CD4-positive, CD25-positive, alpha-beta regulatory T cell (primary cell): ENCODE data around the gene EDA. TPM values are rescaled to one million over a fixed set of nuclear protein-coding genes. Genes with fewer than 3 reads are reported as not detected.

Experiments used
- ATAC-seq, 2 donors: fragments of 150-1000 bp; cut with Tn5 transposase; one replicate each; pipeline ENCODE4 v1.10.0; 2021; ENCODE audit warnings: low read depth in 2 of 2, moderate number of reproducible peaks in 2 of 2, moderate library complexity in 1 of 2
- DNase-seq, 3 donors: peaks; one replicate each; pipeline versions ENCODE4 v3.0.0 to v3.0.0-alpha.2; 2012 to 2022; ENCODE audit warnings: mixed read lengths in 1 of 3
- H3K27ac ChIP-seq: one replicate; pipeline ENCODE4 v1.7.0; 2013; ENCODE audit warnings: mild to moderate bottlenecking, low read length; ENCODE audit not compliant: insufficient read depth, poor library complexity, severe bottlenecking
- H3K27me3 ChIP-seq: one replicate; pipeline ENCODE4 v1.7.0; 2013; ENCODE audit warnings: low read length; ENCODE audit not compliant: control insufficient read depth, insufficient read depth
- H3K36me3 ChIP-seq: one replicate; pipeline ENCODE4 v1.7.0; 2013; ENCODE audit warnings: mild to moderate bottlenecking, low read length, moderate library complexity; ENCODE audit not compliant: control insufficient read depth, insufficient read depth
- H3K4me1 ChIP-seq: 2 replicates; pipeline ENCODE4 v1.7.0; 2013; ENCODE audit warnings: mild to moderate bottlenecking, low read length; ENCODE audit not compliant: insufficient read depth, control insufficient read depth, poor library complexity, severe bottlenecking
- H3K4me3 ChIP-seq: one replicate; pipeline ENCODE4 v1.7.0; 2013; ENCODE audit warnings: low read depth, mild to moderate bottlenecking, low read length, moderate library complexity
- H3K9me3 ChIP-seq, 2 experiments: 1 replicate in 1 of 2; 2 replicates in 1 of 2; pipeline ENCODE4 v1.7.0; 2013; ENCODE audit warnings: low read length in 2 of 2, mild to moderate bottlenecking in 1 of 2, moderate library complexity in 1 of 2; ENCODE audit not compliant: control insufficient read depth in 2 of 2
- H3K27ac Mint-ChIP-seq, 3 donors: one replicate each; pipeline ENCODE4 v1.8.0; 2020 to 2022; ENCODE audit warnings: mild to moderate bottlenecking in 3 of 3, mixed read lengths in 3 of 3, moderate library complexity in 2 of 3
- H3K27me3 Mint-ChIP-seq: one replicate; pipeline ENCODE4 v1.8.0; 2022; ENCODE audit warnings: mild to moderate bottlenecking, mixed read lengths
- H3K36me3 Mint-ChIP-seq: one replicate; pipeline ENCODE4 v1.8.0; 2020; ENCODE audit warnings: mixed read lengths
- H3K4me1 Mint-ChIP-seq, 4 donors: one replicate each; pipeline ENCODE4 v1.8.0; 2020 to 2022; ENCODE audit warnings: mixed read lengths in 4 of 4, mild to moderate bottlenecking in 1 of 4
- H3K4me3 Mint-ChIP-seq, 4 donors: one replicate each; pipeline ENCODE4 v1.8.0; 2020 to 2022; ENCODE audit warnings: mild to moderate bottlenecking in 4 of 4, mixed read lengths in 4 of 4, moderate library complexity in 3 of 4
- H3K9me3 Mint-ChIP-seq, 7 donors: one replicate each; pipeline ENCODE4 v1.8.0; 2020 to 2022; ENCODE audit warnings: mixed read lengths in 7 of 7, mild to moderate bottlenecking in 3 of 7, moderate library complexity in 2 of 7
- polyA plus RNA-seq, 4 donors: library from polyadenylated mRNA; unstranded; fragments of 300-500 nt; fragmentation: Illumina TruSeq; gene quantifications; one replicate each; pipeline ENCODE4 v1.2.3, GENCODE V29; 2021
- total RNA-seq: library from RNA; stranded (reverse); gene quantifications from one replicate; pipeline ENCODE4 v1.2.3, GENCODE V29; 2022

EDA gene
- total and polyA plus RNA-seq, 5 donors from 2014 or later = 0.45 to 2.4 (median 0.85) TPM; not detected in 2

- DNase-seq = no peak
- no peak for ATAC-seq
- H3K27me3 Mint-ChIP-seq = peaks cover 22% of the 10 kb centered on the region
- H3K4me3 Mint-ChIP-seq = no peak overlapping the region
- no peaks in the 10 kb centered on the region for H3K36me3 Mint-ChIP-seq
- Histone ChIP-seq H3K36me3 (no peaks in the 10 kb centered on the region), H3K4me3 (no peak overlapping the region), H3K9me3 (no peaks in the 10 kb centered on the region), H3K27me3 (peaks cover 7% of the 10 kb centered on the region), H3K27ac (no peak overlapping the region), H3K4me1 (no peaks in the 10 kb centered on the region)
- peaks cover 0 to 2% (median 0%) of the 10 kb centered on the region in 7 donors for H3K9me3 Mint-ChIP-seq
- H3K4me1 Mint-ChIP-seq = peaks cover 0 to 4% (median 1%) of the 10 kb centered on the region in 4 donors
- H3K27ac Mint-ChIP-seq = no peak overlapping the region
Measured at GRCh38 chrX:69614886-69615285, 1.0 kb upstream of the EDA start.

GRCh38 chrX:69615342-69615741 lies 571 bp upstream of the EDA start:
- Mint-ChIP-seq H3K27me3 (peaks cover 22% of the 10 kb centered on the region), H3K4me1 (peaks cover 0 to 4% (median 1%) of the 10 kb centered on the region in 4 donors), H3K27ac (no peak overlapping the region), H3K4me3 (peak overlapping the region in 2 of 4 donors; percentile 39 to 51), H3K9me3 (no peaks in the 10 kb centered on the region), H3K36me3 (no peaks in the 10 kb centered on the region)
- ATAC-seq (no peak), DNase-seq (no peak)
- H3K4me3 ChIP-seq = no peak overlapping the region
- no peaks in the 10 kb centered on the region for H3K36me3 ChIP-seq
- H3K27ac ChIP-seq = no peak overlapping the region
- H3K4me1 ChIP-seq = no peaks in the 10 kb centered on the region
- no peaks in the 10 kb centered on the region for H3K9me3 ChIP-seq
- H3K27me3 ChIP-seq = peaks cover 7% of the 10 kb centered on the region

GRCh38 chrX:69616457-69617203 lies 717 bp downstream of the EDA start:
- Histone ChIP-seq H3K27me3 (peaks cover 7% of the 10 kb centered on the region), H3K27ac (no peak overlapping the region), H3K4me3 (no peak overlapping the region), H3K4me1 (no peaks in the 10 kb centered on the region), H3K9me3 (no peaks in the 10 kb centered on the region), H3K36me3 (no peaks in the 10 kb centered on the region)
- H3K4me3 Mint-ChIP-seq = peak overlapping the region; percentile 36 to 78 (median 68)
- H3K27ac Mint-ChIP-seq = peak overlapping the region in 1 of 3 donors; percentile 56
- H3K9me3 Mint-ChIP-seq = no peaks in the 10 kb centered on the region
- peak in 1 of 3 donors; percentile 2 for DNase-seq
- peaks cover 22% of the 10 kb centered on the region for H3K27me3 Mint-ChIP-seq
- H3K4me1 Mint-ChIP-seq = peaks cover 0 to 4% (median 1%) of the 10 kb centered on the region in 4 donors
- H3K36me3 Mint-ChIP-seq = no peaks in the 10 kb centered on the region
- ATAC-seq = no peak

GRCh38 chrX:69618803-69619202 lies 2.9 kb downstream of the EDA start:
- no peaks in the 10 kb centered on the region for H3K4me1 ChIP-seq
- peaks cover 26% of the 10 kb centered on the region for H3K27me3 Mint-ChIP-seq
- no peaks in the 10 kb centered on the region for H3K9me3 ChIP-seq
- H3K9me3 Mint-ChIP-seq = no peaks in the 10 kb centered on the region
- no peak overlapping the region for H3K4me3 Mint-ChIP-seq
- ATAC-seq (no peak), DNase-seq (peak in 1 of 3 donors; percentile 46)
- H3K27ac Mint-ChIP-seq = no peak overlapping the region
- H3K36me3 Mint-ChIP-seq = no peaks in the 10 kb centered on the region
- no peak overlapping the region for H3K4me3 ChIP-seq
- H3K4me1 Mint-ChIP-seq = peaks cover 0 to 4% (median 1%) of the 10 kb centered on the region in 4 donors
- H3K27ac ChIP-seq = no peak overlapping the region
- H3K27me3 ChIP-seq = peaks cover 9% of the 10 kb centered on the region
- H3K36me3 ChIP-seq = no peaks in the 10 kb centered on the region

- Mint-ChIP-seq H3K27me3 (peaks cover 4% of the 10 kb centered on the region), H3K36me3 (no peaks in the 10 kb centered on the region), H3K9me3 (peaks cover 0 to 2% (median 0%) of the 10 kb centered on the region in 7 donors), H3K4me1 (no peaks in the 10 kb centered on the region), H3K27ac (no peak overlapping the region), H3K4me3 (no peak overlapping the region)
- Histone ChIP-seq H3K27ac (no peak overlapping the region), H3K27me3 (peaks cover 2% of the 10 kb centered on the region), H3K36me3 (no peaks in the 10 kb centered on the region), H3K4me3 (no peak overlapping the region), H3K4me1 (no peaks in the 10 kb centered on the region), H3K9me3 (no peaks in the 10 kb centered on the region)
- ATAC-seq (no peak), DNase-seq (no peak)
Measured at GRCh38 chrX:69626129-69626528, 10.2 kb downstream of the EDA start.

- Mint-ChIP-seq H3K4me1 (no peaks in the 10 kb centered on the region), H3K27ac (no peak overlapping the region), H3K4me3 (no peak overlapping the region), H3K36me3 (no peaks in the 10 kb centered on the region), H3K9me3 (peaks cover 0 to 2% (median 0%) of the 10 kb centered on the region in 7 donors), H3K27me3 (peaks cover 4% of the 10 kb centered on the region)
- no peak overlapping the region for H3K4me3 ChIP-seq
- DNase-seq = no peak
- no peaks in the 10 kb centered on the region for H3K4me1 ChIP-seq
- H3K27me3 ChIP-seq = peaks cover 2% of the 10 kb centered on the region
- H3K9me3 ChIP-seq = no peaks in the 10 kb centered on the region
- no peak for ATAC-seq
- no peaks in the 10 kb centered on the region for H3K36me3 ChIP-seq
- H3K27ac ChIP-seq = no peak overlapping the region
Measured at GRCh38 chrX:69627744-69628143, 11.8 kb downstream of the EDA start.

GRCh38 chrX:69630147-69630546 lies 14.2 kb downstream of the EDA start:
- H3K4me3 Mint-ChIP-seq = no peak overlapping the region
- H3K36me3 Mint-ChIP-seq = no peaks in the 10 kb centered on the region
- H3K27me3 ChIP-seq = no peaks in the 10 kb centered on the region
- no peaks in the 10 kb centered on the region for H3K36me3 ChIP-seq
- H3K27me3 Mint-ChIP-seq = no peaks in the 10 kb centered on the region
- no peak overlapping the region for H3K27ac Mint-ChIP-seq
- DNase-seq (no peak), ATAC-seq (no peak)
- no peak overlapping the region for H3K4me3 ChIP-seq
- no peaks in the 10 kb centered on the region for H3K9me3 ChIP-seq
- H3K4me1 Mint-ChIP-seq = no peaks in the 10 kb centered on the region
- H3K4me1 ChIP-seq = no peaks in the 10 kb centered on the region
- peaks cover 0 to 1% (median 0%) of the 10 kb centered on the region in 7 donors for H3K9me3 Mint-ChIP-seq
- no peak overlapping the region for H3K27ac ChIP-seq

GRCh38 chrX:69664693-69665092 lies 48.8 kb downstream of the EDA start:
- H3K4me1 ChIP-seq = no peaks in the 10 kb centered on the region
- no peaks in the 10 kb centered on the region for H3K36me3 ChIP-seq
- ATAC-seq (no peak), DNase-seq (no peak)
- no peaks in the 10 kb centered on the region for H3K4me1 Mint-ChIP-seq
- H3K27me3 Mint-ChIP-seq = no peaks in the 10 kb centered on the region
- peaks cover 0 to 7% (median 1%) of the 10 kb centered on the region in 7 donors for H3K9me3 Mint-ChIP-seq
- no peaks in the 10 kb centered on the region for H3K27me3 ChIP-seq
- H3K36me3 Mint-ChIP-seq = no peaks in the 10 kb centered on the region
- peaks cover 0 to 1% of the 10 kb centered on the region in 2 experiments for H3K9me3 ChIP-seq
- no peak overlapping the region for H3K27ac ChIP-seq
- H3K4me3 ChIP-seq = no peak overlapping the region
- no peak overlapping the region for H3K27ac Mint-ChIP-seq
- no peak overlapping the region for H3K4me3 Mint-ChIP-seq
